ENCODE results near the gene DNAH9.

DNA sequence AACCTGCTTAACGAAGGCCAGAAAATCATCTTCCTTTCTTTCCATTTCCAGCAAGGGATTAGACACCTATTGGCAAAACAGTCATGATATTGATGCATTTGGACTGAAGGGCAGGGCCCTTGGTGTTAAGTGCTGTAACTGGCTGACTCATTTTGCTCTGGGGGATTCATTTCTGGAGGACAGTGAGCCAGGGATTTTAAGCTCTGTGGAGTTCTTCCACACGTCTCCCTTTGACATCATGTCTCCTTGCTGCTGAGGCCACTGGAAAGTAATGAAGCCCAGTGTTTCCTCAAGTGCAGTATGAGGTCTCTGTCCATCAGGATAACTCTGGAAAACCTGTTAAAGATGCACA is 42.2 kb downstream of the DNAH9 start:
- TF ChIP-seq, protein P1, sequence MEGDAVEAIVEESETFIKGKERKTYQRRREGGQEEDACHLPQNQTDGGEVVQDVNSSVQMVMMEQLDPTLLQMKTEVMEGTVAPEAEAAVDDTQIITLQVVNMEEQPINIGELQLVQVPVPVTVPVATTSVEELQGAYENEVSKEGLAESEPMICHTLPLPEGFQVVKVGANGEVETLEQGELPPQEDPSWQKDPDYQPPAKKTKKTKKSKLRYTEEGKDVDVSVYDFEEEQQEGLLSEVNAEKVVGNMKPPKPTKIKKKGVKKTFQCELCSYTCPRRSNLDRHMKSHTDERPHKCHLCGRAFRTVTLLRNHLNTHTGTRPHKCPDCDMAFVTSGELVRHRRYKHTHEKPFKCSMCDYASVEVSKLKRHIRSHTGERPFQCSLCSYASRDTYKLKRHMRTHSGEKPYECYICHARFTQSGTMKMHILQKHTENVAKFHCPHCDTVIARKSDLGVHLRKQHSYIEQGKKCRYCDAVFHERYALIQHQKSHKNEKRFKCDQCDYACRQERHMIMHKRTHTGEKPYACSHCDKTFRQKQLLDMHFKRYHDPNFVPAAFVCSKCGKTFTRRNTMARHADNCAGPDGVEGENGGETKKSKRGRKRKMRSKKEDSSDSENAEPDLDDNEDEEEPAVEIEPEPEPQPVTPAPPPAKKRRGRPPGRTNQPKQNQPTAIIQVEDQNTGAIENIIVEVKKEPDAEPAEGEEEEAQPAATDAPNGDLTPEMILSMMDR (IDR thresholded peaks at IDR 0.05) = no peak
- TF ChIP-seq POLR2A (IDR thresholded peaks at IDR 0.05) = no peak

Measured in Peyer's patch (tissue), 4 donors.